Measurements from ENCODE around the gene CHST8. TPM values are rescaled to one million over a fixed set of nuclear protein-coding genes. Genes with fewer than 3 reads are reported as not detected.

The CHST8 gene
- total RNA-seq, 2 experiments from 2014 or later = not detected

GRCh38 chr19:33745297-33745696, 123.5 kb downstream of the CHST8 start:
- no peak overlapping the region for H3K4me3 Mint-ChIP-seq
- CTCF ChIA-PET = no interaction called here
- H3K4me1 Mint-ChIP-seq (ENCODE audit: low read depth) = no peaks in the 10 kb centered on the region
- H3K9me3 Mint-ChIP-seq = peaks cover 4% of the 10 kb centered on the region
- ATAC-seq (ENCODE audit: poor library complexity) (no peak), DNase-seq (no peak)
- no peaks in the 10 kb centered on the region for H3K36me3 Mint-ChIP-seq (ENCODE audit: low read depth)
- H3K36me3 ChIP-seq (ENCODE audit: insufficient read depth, low read length) = no peaks in the 10 kb centered on the region
- H3K4me1 ChIP-seq (ENCODE audit: insufficient read depth, low read length) = no peaks in the 10 kb centered on the region
- H3K27ac Mint-ChIP-seq = no peak overlapping the region
- POLR2A ChIA-PET = no interaction called here
- H3K4me3 ChIP-seq (ENCODE audit: low read length) = no peak overlapping the region
- intact Hi-C loops (cut with DNase I, micrococcal nuclease) = no loop called here
- no peak for TF ChIP-seq CTCF (IDR thresholded peaks at IDR 0.05)
- no peaks in the 10 kb centered on the region for H3K9me3 ChIP-seq (ENCODE audit: control insufficient read depth in 1 of 2, insufficient read depth in 1 of 2, low read length in 2 of 2)
- peaks cover 32% of the 10 kb centered on the region for H3K27me3 Mint-ChIP-seq
- peaks cover 4 to 5% of the 10 kb centered on the region in 2 experiments for H3K27me3 ChIP-seq (ENCODE audit: control insufficient read depth in 1 of 2, insufficient read depth in 2 of 2, low read length in 2 of 2)
- no peak overlapping the region for H3K27ac ChIP-seq (ENCODE audit: low read depth in 1 of 2, low read length in 2 of 2)

DNA sequence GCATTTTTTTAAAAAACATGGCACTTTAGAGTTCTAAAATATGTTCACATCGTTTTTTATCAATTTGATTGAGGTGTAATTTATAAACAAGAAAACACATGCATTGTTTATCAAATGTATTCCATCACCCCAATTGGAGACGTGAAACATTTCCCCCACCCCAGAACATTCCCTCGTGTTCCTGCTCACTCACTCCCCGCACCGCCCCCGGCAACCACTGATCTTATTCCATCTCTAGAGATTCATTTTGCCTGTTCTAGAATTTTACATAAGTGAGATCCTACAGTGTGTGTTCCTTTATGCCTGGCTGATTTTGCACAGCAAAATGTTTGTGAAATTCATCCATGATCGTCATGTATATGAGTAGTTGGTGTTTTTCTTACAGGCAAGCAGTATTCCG, 124.4 kb downstream of the CHST8 start:
- no peaks in the 10 kb centered on the region for H3K36me3 ChIP-seq (ENCODE audit: insufficient read depth, low read length)
- H3K9me3 Mint-ChIP-seq = peaks cover 4% of the 10 kb centered on the region
- intact Hi-C loops (cut with DNase I, micrococcal nuclease) = no loop called here

GRCh38 chr19:33747273-33747672, 125.5 kb downstream of the CHST8 start:
- Histone ChIP-seq H3K9me3 (ENCODE audit: control insufficient read depth in 1 of 2, insufficient read depth in 1 of 2, low read length in 2 of 2) (no peaks in the 10 kb centered on the region), H3K27ac (ENCODE audit: low read depth in 1 of 2, low read length in 2 of 2) (no peak overlapping the region), H3K36me3 (ENCODE audit: insufficient read depth, low read length) (no peaks in the 10 kb centered on the region), H3K4me1 (ENCODE audit: insufficient read depth, low read length) (no peaks in the 10 kb centered on the region), H3K4me3 (ENCODE audit: low read length) (no peak overlapping the region), H3K27me3 (ENCODE audit: control insufficient read depth in 1 of 2, insufficient read depth in 2 of 2, low read length in 2 of 2) (peaks cover 4 to 5% of the 10 kb centered on the region in 2 experiments)
- Mint-ChIP-seq H3K27me3 (peaks cover 29% of the 10 kb centered on the region), H3K4me1 (ENCODE audit: low read depth) (no peaks in the 10 kb centered on the region), H3K4me3 (no peak overlapping the region), H3K9me3 (peaks cover 1% of the 10 kb centered on the region), H3K36me3 (ENCODE audit: low read depth) (no peaks in the 10 kb centered on the region), H3K27ac (no peak overlapping the region)
- intact Hi-C loops (cut with DNase I, micrococcal nuclease) = no loop called here
- TF ChIP-seq CTCF (IDR thresholded peaks at IDR 0.05) = no peak
- ATAC-seq (ENCODE audit: poor library complexity) = no peak
- ChIA-PET POLR2A (no interaction called here), CTCF (no interaction called here)
- DNase-seq = no peak

More for the DNA sequence above, 124.4 kb downstream of the CHST8 start:
- peaks cover 4 to 5% of the 10 kb centered on the region in 2 experiments for H3K27me3 ChIP-seq (ENCODE audit: control insufficient read depth in 1 of 2, insufficient read depth in 2 of 2, low read length in 2 of 2)
- TF ChIP-seq CTCF (IDR thresholded peaks at IDR 0.05) = no peak
- Mint-ChIP-seq H3K27me3 (peaks cover 32% of the 10 kb centered on the region), H3K36me3 (ENCODE audit: low read depth) (no peaks in the 10 kb centered on the region), H3K27ac (no peak overlapping the region), H3K4me3 (no peak overlapping the region), H3K4me1 (ENCODE audit: low read depth) (no peaks in the 10 kb centered on the region)
- CTCF ChIA-PET = no interaction called here
- POLR2A ChIA-PET = no interaction called here
- no peak overlapping the region for H3K4me3 ChIP-seq (ENCODE audit: low read length)
- DNase-seq (no peak), ATAC-seq (ENCODE audit: poor library complexity) (no peak)
- no peak overlapping the region for H3K27ac ChIP-seq (ENCODE audit: low read depth in 1 of 2, low read length in 2 of 2)
- H3K4me1 ChIP-seq (ENCODE audit: insufficient read depth, low read length) = no peaks in the 10 kb centered on the region
- H3K9me3 ChIP-seq (ENCODE audit: control insufficient read depth in 1 of 2, insufficient read depth in 1 of 2, low read length in 2 of 2) = no peaks in the 10 kb centered on the region

All from CD4-positive, alpha-beta T cell (primary cell).